H1 (cell line): ENCODE measurements around the gene MACF1. TPM values are rescaled to one million over a fixed set of nuclear protein-coding genes. Genes with fewer than 3 reads are reported as not detected.
A peak's percentile ranks its signal among the peaks of the same experiment; 100 is the strongest.

Experiments
- CTCF ChIA-PET: fragments of 300-600 bp; sonication (Branson Sonifier 250); formaldehyde crosslinking; loops from one replicate; lab custom pipeline; 2021; ENCODE audit not compliant: partially characterized antibody; lab: Charles Lee
- POLR2A ChIA-PET: fragments of 300-600 bp; sonication (Branson Sonifier 250); formaldehyde crosslinking; loops from one replicate; lab custom pipeline; 2021; ENCODE audit warnings: inconsistent platforms; ENCODE audit not compliant: partially characterized antibody; lab: Charles Lee
- DNase-seq, 2 experiments: peaks; one replicate each; pipeline versions ENCODE4 v3.0.0 to v3.0.0-alpha.2; 2010 to 2022; ENCODE audit warnings: low spot score in 2 of 2, low read depth in 1 of 2, mixed read lengths in 1 of 2
- FAIRE-seq: peaks from 2 replicates; lab custom pipeline; 2011; peaks lifted over from hg19 to GRCh38; lab: Jason Lieb, UNC
- H2AFZ ChIP-seq: 2 replicates; pipeline ENCODE4 v1.8.1; 2012; ENCODE audit warnings: low read length, inconsistent platforms
- H2AK5ac ChIP-seq: 2 replicates; pipeline ENCODE4 v1.6.1; 2013; ENCODE audit warnings: low read depth, low read length
- H2BK120ac ChIP-seq: replicated peaks from 2 replicates; pipeline ENCODE3; 2013; ENCODE audit warnings: low read depth, low read length, inconsistent platforms
- H2BK12ac ChIP-seq: 2 replicates; pipeline ENCODE4 v1.6.1; 2013; ENCODE audit warnings: low read depth, low read length
- H2BK15ac ChIP-seq: 2 replicates; pipeline ENCODE4 v1.6.1; 2013; ENCODE audit warnings: low read length
- H2BK20ac ChIP-seq: 2 replicates; pipeline ENCODE4 v1.6.1; 2013; ENCODE audit warnings: low read length
- H2BK5ac ChIP-seq: 2 replicates; pipeline ENCODE4 v1.6.1; 2013; ENCODE audit warnings: low read depth, low read length
- H3K14ac ChIP-seq: 2 replicates; pipeline ENCODE4 v1.6.1; 2013; ENCODE audit warnings: inconsistent platforms; ENCODE audit not compliant: insufficient read length
- H3K18ac ChIP-seq: 2 replicates; pipeline ENCODE4 v1.6.1; 2013; ENCODE audit warnings: low read length; ENCODE audit errors: extremely low read depth
- H3K23ac ChIP-seq: 2 replicates; pipeline ENCODE4 v1.6.1; 2013; ENCODE audit warnings: inconsistent platforms; ENCODE audit not compliant: insufficient read length
- H3K23me2 ChIP-seq: 2 replicates; pipeline ENCODE4 v1.6.1; 2013; ENCODE audit warnings: low read depth, low read length
- H3K27ac ChIP-seq: 2 replicates; pipeline ENCODE4 v1.6.1; 2011; ENCODE audit warnings: low read depth, low read length, inconsistent platforms
- H3K27me3 ChIP-seq, 4 experiments: replicated peaks in 1 of 4; 1 replicate in 1 of 4; 2 replicates in 3 of 4; pipeline versions ENCODE4 v1.6.1 to v1.8.1; 2011 to 2013; ENCODE audit warnings: low read length in 3 of 4, mild to moderate bottlenecking in 3 of 4, inconsistent platforms in 2 of 4, mixed read lengths in 2 of 4, moderate library complexity in 1 of 4; ENCODE audit not compliant: control insufficient read depth in 3 of 4, insufficient read depth in 3 of 4; ENCODE audit errors: extremely low read depth in 1 of 4
- H3K36me3 ChIP-seq, 4 experiments: 2 replicates each; pipeline versions ENCODE4 v1.6.1 to v1.8.1; 2011 to 2013; ENCODE audit warnings: mild to moderate bottlenecking in 4 of 4, low read length in 3 of 4, moderate library complexity in 2 of 4, control low read depth in 1 of 4, inconsistent platforms in 1 of 4; ENCODE audit not compliant: insufficient read depth in 4 of 4, control insufficient read depth in 2 of 4
- H3K4ac ChIP-seq: replicated peaks from 2 replicates; pipeline ENCODE3; 2013; ENCODE audit warnings: low read length, low read depth, mixed read lengths, inconsistent platforms; ENCODE audit not compliant: insufficient read length
- H3K4me1 ChIP-seq, 4 experiments: replicated peaks in 1 of 4; 1 replicate in 1 of 4; 2 replicates in 3 of 4; pipeline versions ENCODE4 v1.6.1 to v1.8.1; 2011 to 2013; ENCODE audit warnings: low read length in 3 of 4, inconsistent platforms in 2 of 4, mixed read lengths in 1 of 4; ENCODE audit not compliant: insufficient read depth in 4 of 4, control insufficient read depth in 3 of 4
- H3K4me2 ChIP-seq, 2 experiments: 2 replicates each; pipeline versions ENCODE4 v1.6.1 to v1.8.1; 2011 to 2013; ENCODE audit warnings: low read depth in 2 of 2, low read length in 2 of 2, control low read depth in 1 of 2, inconsistent platforms in 1 of 2, mild to moderate bottlenecking in 1 of 2; ENCODE audit not compliant: insufficient read depth in 1 of 2
- H3K4me3 ChIP-seq, 4 experiments: fragments of 200-600, 300-600 bp in 1 of 4; sonication (generic), shearing (Covaris generic), sonication (Bioruptor Twin) in 1 of 4; 2 replicates each; pipeline versions ENCODE4 v1.5.1 to v1.8.1; 2011 to 2016; ENCODE audit warnings: low read length in 4 of 4, low read depth in 3 of 4, control low read depth in 2 of 4, inconsistent platforms in 2 of 4, mild to moderate bottlenecking in 2 of 4, mixed read lengths in 1 of 4, moderate library complexity in 1 of 4; ENCODE audit not compliant: insufficient read depth in 2 of 4; ENCODE audit errors: extremely low read depth in 1 of 4
- H3K56ac ChIP-seq: replicated peaks from 2 replicates; pipeline ENCODE3; 2013; ENCODE audit warnings: low read depth, mild to moderate bottlenecking, mixed read lengths, low read length, inconsistent platforms; ENCODE audit not compliant: insufficient read length
- H3K79me1 ChIP-seq: 2 replicates; pipeline ENCODE4 v1.6.1; 2013; ENCODE audit warnings: low read depth, low read length, control low read depth
- H3K79me2 ChIP-seq, 2 experiments: 2 replicates each; pipeline versions ENCODE4 v1.6.1 to v1.8.1; 2012 to 2013; ENCODE audit warnings: low read length in 2 of 2, mild to moderate bottlenecking in 2 of 2, inconsistent platforms in 1 of 2; ENCODE audit not compliant: insufficient read depth in 2 of 2, control insufficient read depth in 1 of 2
- H3K9ac ChIP-seq, 4 experiments: replicated peaks in 1 of 4; 1 replicate in 1 of 4; 2 replicates in 3 of 4; pipeline versions ENCODE4 v1.6.1 to v1.8.1; 2011 to 2013; ENCODE audit warnings: low read depth in 3 of 4, low read length in 3 of 4, control low read depth in 2 of 4, mild to moderate bottlenecking in 2 of 4, moderate library complexity in 2 of 4, inconsistent platforms in 1 of 4; ENCODE audit errors: extremely low read depth in 1 of 4
- H3K9me3 ChIP-seq, 2 experiments: 2 replicates each; pipeline versions ENCODE4 v1.6.1 to v1.8.1; 2012 to 2013; ENCODE audit warnings: mild to moderate bottlenecking in 2 of 2, moderate library complexity in 2 of 2, control low read depth in 1 of 2, inconsistent platforms in 1 of 2, low read depth in 1 of 2, low read length in 1 of 2, mixed read lengths in 1 of 2; ENCODE audit not compliant: insufficient read depth in 2 of 2
- H4K20me1 ChIP-seq, 2 experiments: replicated peaks in 1 of 2; 2 replicates each; pipeline versions ENCODE3 to v1.8.1; 2011 to 2013; ENCODE audit warnings: inconsistent platforms in 2 of 2, low read length in 2 of 2, mild to moderate bottlenecking in 1 of 2; ENCODE audit not compliant: insufficient read depth in 2 of 2, control insufficient read depth in 1 of 2
- H4K5ac ChIP-seq: 2 replicates; pipeline ENCODE4 v1.6.1; 2013; ENCODE audit warnings: low read length, low read depth, mixed read lengths, inconsistent platforms; ENCODE audit not compliant: insufficient read length
- H4K8ac ChIP-seq: 2 replicates; pipeline ENCODE4 v1.8.0; 2013; ENCODE audit warnings: mild to moderate bottlenecking, moderate library complexity, low read length, inconsistent platforms; ENCODE audit not compliant: insufficient read depth; ENCODE audit errors: extremely low read depth
- H4K91ac ChIP-seq: replicated peaks from 2 replicates; pipeline ENCODE3; 2013; ENCODE audit warnings: low read length, mixed read lengths, inconsistent platforms; ENCODE audit not compliant: insufficient read length
- CTCF ChIP-seq, 3 experiments: IDR thresholded peaks; 1 replicate in 2 of 3; 2 replicates in 1 of 3; pipeline versions ENCODE4 v1.5.1 to v1.6.1; 2011; ENCODE audit warnings: low read length in 3 of 3, mild to moderate bottlenecking in 3 of 3, inconsistent platforms in 2 of 3, low read depth in 1 of 3, moderate library complexity in 1 of 3; ENCODE audit not compliant: insufficient read depth in 1 of 3; ENCODE audit errors: control extremely low read depth in 1 of 3
- RAD21 ChIP-seq, 2 experiments: IDR thresholded peaks in 1 of 2; conservative IDR thresholded peaks in 1 of 2; 2 replicates each; pipeline ENCODE4 v1.6.1; 2011; ENCODE audit warnings: low read depth in 2 of 2, low read length in 2 of 2, improper control_type of control experiment in 1 of 2, inconsistent platforms in 1 of 2, mild to moderate bottlenecking in 1 of 2, moderate library complexity in 1 of 2
- TEAD4 ChIP-seq: IDR thresholded peaks from 2 replicates; pipeline ENCODE4 v1.6.1; 2012; ENCODE audit warnings: low read depth, low read length, inconsistent platforms, mixed read lengths
- WGBS, 2 experiments: shearing (Covaris generic) in 1 of 2; methylation state at CpG; one replicate each; pipeline versions ENCODE4 v1.1.6 to v1.1.7; 2013 to 2015; ENCODE audit warnings: low lambda C conversion rate in 2 of 2, mixed read lengths in 2 of 2, inconsistent platforms in 1 of 2, low coverage in 1 of 2, missing lambda C conversion rate in 1 of 2; ENCODE audit not compliant: insufficient replicate concordance in 2 of 2, insufficient coverage in 1 of 2, insufficient read length in 1 of 2; ENCODE audit errors: extremely low coverage in 1 of 2, missing lambda C conversion rate in 1 of 2; 5-methylcytosine and 5-hydroxymethylcytosine counted together
- polyA plus RNA-seq, 7 experiments: library from polyadenylated mRNA; depleted of rRNA in 3 of 7; stranded (reverse) in 5 of 7; unstranded in 2 of 7; fragments of >200 nt in 5 of 7; fragments of 200-250 nt in 2 of 7; gene quantifications; 1 replicate in 5 of 7; 2 replicates in 1 of 7; 4 replicates in 1 of 7; pipeline versions ENCODE4 v1.2.1 to v1.2.3, GENCODE V29; 2011 to 2013; ENCODE audit warnings: missing spikeins in 2 of 7, mixed read lengths in 2 of 7
- total RNA-seq: library from RNA; stranded (reverse); fragmentation: NEBNext Ultra II Directional; extraction: Animal tissue kit (Norgen Biotek cat#: 25700); gene quantifications from 2 replicates; pipeline ENCODE4 v1.2.1, GENCODE V29; 2021
- TF ChIP-seq, protein P1 (sequence below): IDR thresholded peaks from 2 replicates; pipeline ENCODE4 v1.6.1; 2012; ENCODE audit warnings: inconsistent platforms
- TF ChIP-seq, protein P2 (sequence below): IDR thresholded peaks from 2 replicates; pipeline ENCODE4 v1.6.1; 2012; ENCODE audit warnings: inconsistent platforms

The MACF1 gene
- total and polyA plus RNA-seq, 2 of the 8 experiments (the other 6 are each of a cell fraction or from before 2014, with no cell fraction given), result 59.8 to 285 TPM

GRCh38 chr1:39258146-39258924, 53.8 kb downstream of the MACF1 start:
- ChIA-PET POLR2A (interaction anchor here (0.8 to 1.4 kb wide), 8 partner anchors 10 to 268 kb away, joined by 3 to 9 read pairs (median 4); no protein-coding TSS in a partner anchor), CTCF (interaction anchor here (0.8 to 9.3 kb wide), 47 partner anchors 8 to 167 kb away, joined by 3 to 157 read pairs (median 6); partner anchors contain the start of gene MACF1)
- no peak overlapping the region for H3K4me3 ChIP-seq
- no peak overlapping the region for H3K4ac ChIP-seq
- H3K9me3 ChIP-seq, result no peaks in the 10 kb centered on the region
- no peak overlapping the region for H4K8ac ChIP-seq
- peaks cover 0 to 40% of the 10 kb centered on the region in 2 experiments; a peak in 2 of 4 replicates for H3K79me2 ChIP-seq
- H4K20me1 ChIP-seq, result peaks cover 0 to 3% of the 10 kb centered on the region in 2 experiments
- TF ChIP-seq, protein P1, sequence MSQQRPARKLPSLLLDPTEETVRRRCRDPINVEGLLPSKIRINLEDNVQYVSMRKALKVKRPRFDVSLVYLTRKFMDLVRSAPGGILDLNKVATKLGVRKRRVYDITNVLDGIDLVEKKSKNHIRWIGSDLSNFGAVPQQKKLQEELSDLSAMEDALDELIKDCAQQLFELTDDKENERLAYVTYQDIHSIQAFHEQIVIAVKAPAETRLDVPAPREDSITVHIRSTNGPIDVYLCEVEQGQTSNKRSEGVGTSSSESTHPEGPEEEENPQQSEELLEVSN, result no peak
- peak; percentile 98 to 99 for TF ChIP-seq RAD21 (IDR thresholded peaks at IDR 0.05 in 1 of 2, conservative IDR thresholded peaks at IDR 0.05 in 1 of 2; ENCODE audit: low read depth in 2 of 2, low read length in 2 of 2)
- TF ChIP-seq, protein P2, sequence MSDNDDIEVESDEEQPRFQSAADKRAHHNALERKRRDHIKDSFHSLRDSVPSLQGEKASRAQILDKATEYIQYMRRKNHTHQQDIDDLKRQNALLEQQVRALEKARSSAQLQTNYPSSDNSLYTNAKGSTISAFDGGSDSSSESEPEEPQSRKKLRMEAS, result peak; percentile 37; the same call in 1 of the 2 replicates
- peak; percentile 65 to 95 (median 89) for TF ChIP-seq CTCF (IDR thresholded peaks at IDR 0.05; ENCODE audit: control extremely low read depth in 1 of 3, insufficient read depth in 1 of 3, low read depth in 1 of 3, low read length in 3 of 3)
- peak; percentile 76 for TF ChIP-seq TEAD4
- H3K14ac ChIP-seq, result no peak overlapping the region
- H2AFZ ChIP-seq, result no peak overlapping the region
- H3K27ac ChIP-seq, result no peak overlapping the region
- H2BK20ac ChIP-seq, result no peak overlapping the region
- no peaks in the 10 kb centered on the region; the same call in 1 of the 2 replicates for H3K79me1 ChIP-seq
- no peaks in the 10 kb centered on the region for H3K23me2 ChIP-seq
- H4K5ac ChIP-seq, result no peak overlapping the region
- H3K23ac ChIP-seq, result no peak overlapping the region
- H3K56ac ChIP-seq, result no peak overlapping the region
- FAIRE-seq (peak; percentile 96), DNase-seq (peak; percentile 47 to 89)
- 0 out of 2 replicates have a peak overlapping the region, but pooled peaks have one; percentile 64 for H2BK12ac ChIP-seq
- peak overlapping the region; percentile 79; the same call in 1 of the 2 replicates for H2BK5ac ChIP-seq
- H3K18ac ChIP-seq, result no peak overlapping the region
- peaks cover 0 to 2% (median 0%) of the 10 kb centered on the region in 4 experiments; a peak in 1 of 7 replicates for H3K4me1 ChIP-seq
- H2BK15ac ChIP-seq, result no peak overlapping the region
- H2BK120ac ChIP-seq, result no peak overlapping the region
- no peaks in the 10 kb centered on the region for H3K27me3 ChIP-seq
- H3K9ac ChIP-seq, result no peak overlapping the region
- WGBS, 2 experiments, result 62% methylated on average over 7 of the region's 7 CpGs; no CpG with 5 or more reads in 1 of the 2 experiments
- no peak overlapping the region for H4K91ac ChIP-seq
- peaks cover 2 to 26% (median 11%) of the 10 kb centered on the region in 4 experiments; a peak in 6 of 8 replicates for H3K36me3 ChIP-seq
- H2AK5ac ChIP-seq, result no peak overlapping the region
- no peak overlapping the region for H3K4me2 ChIP-seq
